ENCODE measurements around the gene RALGAPA1.

DNA sequence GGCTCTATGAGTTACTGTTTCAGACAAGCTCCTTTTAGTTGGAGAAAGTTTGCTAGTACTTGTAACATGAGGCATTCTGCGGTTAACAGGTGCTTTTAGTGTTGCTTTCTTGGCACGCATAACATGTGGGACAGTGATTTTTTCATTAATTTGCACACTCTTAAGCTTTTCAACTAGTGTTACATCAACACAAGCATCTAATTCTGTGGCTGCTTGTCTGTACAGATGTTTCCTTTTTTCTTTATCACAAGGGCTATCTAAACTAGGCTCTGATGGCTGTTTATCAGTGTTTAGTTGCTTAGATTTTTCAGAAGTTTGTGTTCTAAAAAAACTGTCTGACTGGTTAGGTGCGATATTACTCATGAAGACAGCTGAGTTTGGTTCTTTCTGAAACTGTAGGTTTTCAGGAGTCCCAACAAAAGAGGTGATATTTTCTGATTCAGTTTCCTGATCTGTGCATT lies 120.1 kb downstream of the RALGAPA1 start:
- TF ChIP-seq, protein P1, sequence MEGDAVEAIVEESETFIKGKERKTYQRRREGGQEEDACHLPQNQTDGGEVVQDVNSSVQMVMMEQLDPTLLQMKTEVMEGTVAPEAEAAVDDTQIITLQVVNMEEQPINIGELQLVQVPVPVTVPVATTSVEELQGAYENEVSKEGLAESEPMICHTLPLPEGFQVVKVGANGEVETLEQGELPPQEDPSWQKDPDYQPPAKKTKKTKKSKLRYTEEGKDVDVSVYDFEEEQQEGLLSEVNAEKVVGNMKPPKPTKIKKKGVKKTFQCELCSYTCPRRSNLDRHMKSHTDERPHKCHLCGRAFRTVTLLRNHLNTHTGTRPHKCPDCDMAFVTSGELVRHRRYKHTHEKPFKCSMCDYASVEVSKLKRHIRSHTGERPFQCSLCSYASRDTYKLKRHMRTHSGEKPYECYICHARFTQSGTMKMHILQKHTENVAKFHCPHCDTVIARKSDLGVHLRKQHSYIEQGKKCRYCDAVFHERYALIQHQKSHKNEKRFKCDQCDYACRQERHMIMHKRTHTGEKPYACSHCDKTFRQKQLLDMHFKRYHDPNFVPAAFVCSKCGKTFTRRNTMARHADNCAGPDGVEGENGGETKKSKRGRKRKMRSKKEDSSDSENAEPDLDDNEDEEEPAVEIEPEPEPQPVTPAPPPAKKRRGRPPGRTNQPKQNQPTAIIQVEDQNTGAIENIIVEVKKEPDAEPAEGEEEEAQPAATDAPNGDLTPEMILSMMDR (IDR thresholded peaks at IDR 0.05; ENCODE audit: poor library complexity, severe bottlenecking), result no peak
- TF ChIP-seq EZH2 (IDR thresholded peaks at IDR 0.05; ENCODE audit: borderline replicate concordance, insufficient read depth, low read length, poor library complexity, severe bottlenecking), result no peak

Measured in neural cell (in vitro differentiated cells).